HG02798 (cell line): ENCODE data around the gene PPP1R3C.

Experiments
- ATAC-seq: cut with Tn5 transposase; IDR thresholded peaks from one replicate; pipeline ENCODE4 v1.9.1; 2021; ENCODE audit warnings: mild to moderate bottlenecking; ENCODE audit not compliant: unreplicated experiment, poor library complexity

Gene PPP1R3C

GRCh38 chr10:91602868-91603568, 29.9 kb downstream of the PPP1R3C start:
- no peak for ATAC-seq

- ATAC-seq: no peak
These were observed 30.4 kb downstream of the PPP1R3C start for GRCh38 chr10:91602449-91602848.

DNA sequence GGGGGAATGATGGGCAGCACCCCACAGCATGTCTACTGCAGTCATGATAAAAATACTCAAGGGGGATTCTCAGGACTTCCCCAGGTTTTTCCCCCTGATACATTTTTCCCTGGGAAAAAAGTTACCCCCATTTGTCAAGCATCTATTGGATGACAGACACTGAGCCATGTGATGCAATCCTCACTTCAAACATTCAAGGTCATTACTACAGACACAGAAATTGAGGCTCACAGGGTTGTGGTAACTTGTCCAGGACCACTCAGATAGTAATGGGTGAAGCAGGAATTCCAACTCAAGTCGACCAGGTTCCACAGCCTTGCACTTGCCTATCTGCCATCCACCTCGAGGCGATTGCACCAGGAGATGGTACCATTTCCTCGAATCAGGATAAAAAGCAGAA, 31.7 kb downstream of the PPP1R3C start:
- ATAC-seq: no peak

- ATAC-seq: no peak
These were observed 34.5 kb downstream of the PPP1R3C start for GRCh38 chr10:91598211-91598977.

GRCh38 chr10:91597197-91597881, 35.5 kb downstream of the PPP1R3C start:
- no peak for ATAC-seq

GRCh38 chr10:91596825-91597196, 36.1 kb downstream of the PPP1R3C start:
- no peak for ATAC-seq

- no peak for ATAC-seq
These were observed 39.0 kb downstream of the PPP1R3C start for GRCh38 chr10:91593834-91594233.

GRCh38 chr10:91593366-91593765, 39.5 kb downstream of the PPP1R3C start:
- ATAC-seq: no peak

GRCh38 chr10:91592266-91592975, 40.5 kb downstream of the PPP1R3C start:
- no peak for ATAC-seq

DNA sequence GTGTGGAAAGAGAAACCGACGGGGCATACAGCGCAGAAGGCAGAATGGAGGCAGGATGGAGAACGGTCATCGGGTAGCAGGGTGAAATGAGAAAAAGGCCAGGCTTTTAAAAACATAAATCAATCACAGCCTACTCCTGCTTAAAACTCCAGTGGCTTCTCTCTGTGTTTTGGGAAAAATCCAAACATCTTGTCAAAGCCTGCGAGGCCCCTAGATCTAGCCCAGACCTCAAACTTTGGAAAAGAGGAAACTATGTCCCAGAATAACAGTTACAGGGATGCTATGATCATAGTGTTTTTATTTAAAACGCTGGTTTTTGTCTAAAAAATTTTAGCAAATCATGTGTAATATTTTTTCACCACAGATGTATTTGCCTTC, 41.1 kb downstream of the PPP1R3C start:
- no peak for ATAC-seq

GRCh38 chr10:91590904-91591796, 41.7 kb downstream of the PPP1R3C start:
- no peak for ATAC-seq

GRCh38 chr10:91590142-91590903, 42.5 kb downstream of the PPP1R3C start:
- ATAC-seq: no peak

DNA sequence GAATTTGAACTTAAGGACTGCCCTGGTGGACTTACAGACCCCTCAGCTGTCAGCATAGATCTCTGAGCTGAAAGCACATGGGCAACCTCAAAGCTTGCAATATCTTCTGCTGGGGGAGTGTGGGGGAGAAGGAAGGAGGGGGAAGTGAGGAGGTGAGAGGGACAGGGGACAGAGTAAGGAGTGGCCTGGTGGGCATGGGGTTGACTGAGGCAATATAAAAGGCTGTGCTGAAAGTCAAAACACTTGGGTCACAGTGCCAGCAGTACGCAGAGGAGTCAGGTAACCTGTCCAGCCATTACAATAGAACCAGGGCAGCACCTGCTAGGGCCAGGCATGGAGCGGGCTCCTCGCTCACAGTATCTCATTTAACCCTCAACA, 43.2 kb downstream of the PPP1R3C start:
- no peak for ATAC-seq

DNA sequence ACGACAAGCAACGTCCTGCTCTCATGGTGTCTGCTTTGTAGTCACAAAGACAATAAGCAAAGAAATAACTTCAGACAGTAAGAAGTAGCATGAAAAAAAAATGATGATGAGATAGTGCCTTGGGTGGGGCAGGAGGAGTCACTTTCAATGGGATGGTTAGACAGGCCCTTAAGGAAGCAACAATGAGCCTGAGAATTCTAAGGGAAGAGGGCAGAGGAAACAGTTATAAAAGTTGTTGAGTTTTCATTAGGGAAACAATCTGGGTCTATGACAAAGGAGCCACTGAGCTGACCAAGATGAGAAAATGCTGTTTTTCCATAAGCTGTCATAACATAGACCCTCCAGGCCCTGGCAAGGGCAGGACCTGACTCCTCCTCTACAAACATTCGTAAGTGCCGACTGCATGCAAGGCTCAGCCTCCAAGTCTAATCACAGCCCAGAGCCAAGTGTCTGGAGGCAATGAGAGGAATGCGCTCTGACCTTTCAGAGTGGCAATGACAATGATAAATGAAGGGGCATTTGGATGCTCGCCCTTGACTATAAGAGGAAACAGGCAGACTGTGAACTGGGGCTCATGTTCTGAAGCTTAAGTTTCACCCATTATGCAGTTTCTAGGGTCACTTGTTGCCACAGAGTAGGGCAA, 43.7 kb downstream of the PPP1R3C start:
- ATAC-seq: no peak

DNA sequence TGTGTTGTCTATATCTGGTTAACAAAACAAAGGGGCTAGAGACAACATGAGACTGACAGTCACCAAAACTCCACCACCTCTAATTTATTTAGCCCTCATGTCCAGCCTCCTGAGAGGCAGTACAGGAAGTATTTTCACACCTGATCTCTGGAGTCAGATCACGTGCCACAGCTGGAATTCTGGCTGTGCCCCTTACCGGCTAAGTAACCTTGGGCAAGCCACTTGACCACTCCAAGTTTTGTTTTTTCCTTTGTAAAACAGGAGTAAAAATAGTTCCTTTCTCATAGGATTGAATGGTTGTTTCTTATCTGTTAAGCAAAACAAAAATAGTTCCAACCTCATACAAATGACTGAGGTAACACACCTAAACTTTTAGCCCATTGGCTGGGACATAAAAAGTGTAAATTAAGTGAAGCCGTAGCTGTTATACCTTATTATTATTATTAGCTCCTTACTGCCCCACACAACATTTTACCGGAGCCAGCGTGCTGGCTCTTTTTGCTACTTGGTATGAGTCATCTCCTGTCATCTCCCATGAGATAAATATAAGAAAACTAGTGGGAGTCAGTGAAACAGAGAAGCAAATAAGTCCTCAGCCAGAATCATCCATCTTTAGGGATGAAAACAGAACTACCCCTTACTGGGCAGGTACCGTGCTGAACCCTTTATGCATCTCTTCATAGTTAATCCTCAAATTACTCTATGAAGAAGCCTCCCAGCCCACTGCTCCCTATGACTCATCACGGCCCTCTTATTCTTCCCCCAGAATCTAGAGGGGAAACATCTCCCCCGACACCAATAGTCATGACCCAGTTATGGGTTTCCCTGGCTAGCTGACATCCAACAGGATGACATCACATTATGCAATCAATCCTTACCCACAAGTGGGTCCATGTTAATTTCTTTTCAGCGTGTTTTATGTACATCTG, 44.9 kb downstream of the PPP1R3C start:
- no peak for ATAC-seq

DNA sequence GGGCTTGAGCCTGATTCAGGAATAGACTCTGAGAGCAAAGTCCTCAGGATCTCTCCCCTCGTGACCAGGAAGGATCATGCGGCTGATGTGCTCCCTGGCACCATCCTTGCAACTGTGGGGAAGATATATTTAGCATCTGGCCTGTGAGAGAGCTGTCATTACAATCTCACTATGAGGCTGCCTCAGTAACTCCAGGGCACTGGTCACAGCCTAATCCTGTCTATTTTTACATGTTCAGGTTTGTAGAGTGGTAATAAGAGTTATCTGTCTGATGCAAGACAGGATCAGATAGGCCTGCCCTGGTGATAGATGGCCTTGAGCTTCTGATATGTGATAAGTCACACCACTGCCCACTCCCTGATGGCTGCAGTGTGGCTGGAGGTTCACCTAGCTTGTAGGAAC, 50.7 kb downstream of the PPP1R3C start:
- no peak for ATAC-seq

DNA sequence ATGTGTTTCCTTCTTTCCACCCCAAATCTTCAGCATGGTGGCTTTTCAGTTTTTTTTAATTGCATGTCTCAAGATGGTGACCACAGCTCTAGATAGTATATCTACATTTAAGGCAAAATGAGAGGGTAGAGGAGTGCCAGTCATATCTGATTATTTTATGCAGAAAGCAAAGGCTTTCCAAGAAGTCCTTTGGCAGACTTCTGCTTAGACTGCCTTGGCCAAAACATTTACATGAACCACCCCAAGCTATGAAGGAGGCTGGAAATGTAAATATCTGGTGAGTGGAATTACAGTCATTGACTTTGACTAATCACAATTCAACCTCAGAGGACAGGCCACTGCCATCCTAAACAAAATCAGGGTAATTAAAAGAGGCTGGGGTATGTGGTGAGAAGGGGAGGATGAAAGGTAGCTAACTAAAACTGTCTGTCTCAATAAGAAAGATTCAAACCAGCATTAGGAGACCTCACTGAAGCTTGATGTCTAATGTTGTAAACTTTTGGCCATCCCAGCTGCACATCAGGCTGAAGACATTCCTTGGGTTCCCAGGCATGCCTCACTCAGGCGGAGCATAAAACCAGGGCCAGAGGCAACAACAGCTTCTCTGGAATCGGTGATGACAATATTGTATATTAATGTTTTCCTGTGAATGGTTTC, 53.4 kb downstream of the PPP1R3C start:
- ATAC-seq: no peak
